HepG2 (cell line): Measurements from ENCODE around the gene DCTN2. TPM values are rescaled to one million over a fixed set of nuclear protein-coding genes. Genes with fewer than 3 reads are reported as not detected.

Experiments used
- ATAC-seq: fragments of 200-7000 bp; cut with Tn5 transposase; 3 replicates; pipeline ENCODE4 v1.9.1; 2020; ENCODE audit warnings: mild to moderate bottlenecking, moderate library complexity
- BruUV-seq: library from RNA; stranded (reverse); fragments of 400-500 nt; replicated peaks from 2 replicates; lab custom pipeline; 2021; lab: Mats Ljungman, UMichigan
- CTCF ChIA-PET: fragments of 300-600 bp; formaldehyde crosslinking; extraction: SDS; loops from one replicate; lab custom pipeline; 2021; ENCODE audit warnings: low total read pairs, inconsistent platforms, low intra/inter-chr PET ratio; lab: Yijun Ruan, JAX
- POLR2A ChIA-PET: fragments of 350-600 bp; sonication (Branson Sonifier 250); formaldehyde crosslinking; loops from one replicate; lab custom pipeline; 2020; ENCODE audit warnings: antibody characterized with exemption, inconsistent platforms; lab: Yijun Ruan, JAX
- DNase-seq: peaks from one replicate; pipeline ENCODE4 v3.0.0-alpha.2; 2015; ENCODE audit warnings: low spot score
- FAIRE-seq: peaks from 3 replicates; lab custom pipeline; 2011; peaks lifted over from hg19 to GRCh38; lab: Jason Lieb, UNC
- H2AFZ ChIP-seq: one replicate; pipeline ENCODE4 v1.6.1; 2011; ENCODE audit warnings: low read length, inconsistent platforms
- H3K27ac ChIP-seq: fragments of 300-600 bp; 3 replicates; pipeline ENCODE4 v1.8.0; 2011; ENCODE audit warnings: mixed run types, mild to moderate bottlenecking, mixed read lengths, low read length, inconsistent platforms; ENCODE audit not compliant: insufficient read depth; ENCODE audit errors: extremely low read length
- H3K27me3 ChIP-seq, 2 experiments: fragments of 200-600 bp in 1 of 2; 2 replicates in 1 of 2; 3 replicates in 1 of 2; pipeline versions ENCODE4 v1.6.0 to v1.8.0; 2011; ENCODE audit warnings: low read length in 2 of 2, mild to moderate bottlenecking in 2 of 2, moderate library complexity in 2 of 2, inconsistent platforms in 1 of 2; ENCODE audit not compliant: insufficient read depth in 2 of 2, control insufficient read depth in 1 of 2
- H3K36me3 ChIP-seq, 2 experiments: fragments of 200-600 bp in 1 of 2; replicated peaks in 1 of 2; 2 replicates in 1 of 2; 3 replicates in 1 of 2; pipeline versions ENCODE4 v1.5.1 to v1.8.0; 2011; ENCODE audit warnings: low read length in 2 of 2, inconsistent platforms in 1 of 2; ENCODE audit not compliant: insufficient read depth in 2 of 2, control insufficient read depth in 1 of 2
- H3K4me1 ChIP-seq: 2 replicates; pipeline ENCODE4 v1.5.1; 2012; ENCODE audit warnings: low read length, inconsistent platforms; ENCODE audit not compliant: insufficient read depth
- H3K4me2 ChIP-seq: 2 replicates; pipeline ENCODE4 v1.6.0; 2011; ENCODE audit warnings: low read depth, low read length, inconsistent platforms
- H3K4me3 ChIP-seq, 3 experiments: fragments of 200-600 bp in 1 of 3; sonication (generic), shearing (Covaris generic) in 1 of 3; replicated peaks in 1 of 3; 2 replicates each; pipeline ENCODE4 v1.5.1; 2011 to 2016; ENCODE audit warnings: low read length in 3 of 3, inconsistent platforms in 2 of 3, low read depth in 2 of 3, mild to moderate bottlenecking in 2 of 3, control low read depth in 1 of 3, mixed read lengths in 1 of 3; ENCODE audit not compliant: insufficient read depth in 1 of 3
- H3K79me2 ChIP-seq: one replicate; pipeline ENCODE4 v1.6.1; 2011; ENCODE audit warnings: low read length, inconsistent platforms; ENCODE audit not compliant: insufficient read depth
- H3K9ac ChIP-seq: 2 replicates; pipeline ENCODE4 v1.6.0; 2011; ENCODE audit warnings: mild to moderate bottlenecking, low read depth, low read length, inconsistent platforms; ENCODE audit not compliant: insufficient read depth
- H3K9me3 ChIP-seq: 2 replicates; pipeline ENCODE4 v1.5.1; 2012; ENCODE audit warnings: mild to moderate bottlenecking, low read length
- H4K20me1 ChIP-seq: 2 replicates; pipeline ENCODE4 v1.6.0; 2011; ENCODE audit warnings: inconsistent platforms, mild to moderate bottlenecking, low read length, moderate library complexity; ENCODE audit not compliant: insufficient read depth
- ASH2L ChIP-seq: fragments of 300-600, 200-600 bp; sonication (generic); IDR thresholded peaks from 2 replicates; pipeline ENCODE4 v1.7.0; 2017; ENCODE audit warnings: low read depth, mild to moderate bottlenecking, moderate library complexity, mixed read lengths, low read length; ENCODE audit not compliant: insufficient read length
- ATM ChIP-seq: fragments of 450-650 bp; IDR thresholded peaks from 2 replicates; pipeline ENCODE4 v1.7.1; 2017; ENCODE audit warnings: mild to moderate bottlenecking, borderline replicate concordance
- GPN1 ChIP-seq: sonication (generic); formaldehyde crosslinking; IDR thresholded peaks from 2 replicates; pipeline ENCODE4 v1.5.1; 2020; ENCODE audit warnings: missing genetic modification reagents, borderline replicate concordance
- GTF3A ChIP-seq: sonication (generic); formaldehyde crosslinking; conservative IDR thresholded peaks from 2 replicates; pipeline ENCODE4 v1.4.0; 2020; ENCODE audit warnings: mild to moderate bottlenecking, missing genetic modification reagents
- KDM3A ChIP-seq: IDR thresholded peaks from 2 replicates; pipeline ENCODE4 v1.6.1; 2018; ENCODE audit warnings: low read depth, missing compliant biosample characterization
- MXI1 ChIP-seq: IDR thresholded peaks from 3 replicates; pipeline ENCODE4 v1.6.1; 2012; ENCODE audit warnings: low read depth, low read length, inconsistent platforms, borderline replicate concordance
- NR2C2 ChIP-seq: sonication (generic); formaldehyde crosslinking; IDR thresholded peaks from 2 replicates; pipeline ENCODE4 v1.4.0; 2020; ENCODE audit warnings: missing genetic modification reagents, mild to moderate bottlenecking, moderate library complexity, borderline replicate concordance
- NR2F1 ChIP-seq, 2 experiments: fragments of 450-650 bp in 1 of 2; formaldehyde crosslinking in 1 of 2; IDR thresholded peaks; 2 replicates each; pipeline versions ENCODE4 v1.5.0 to v1.6.1; 2016 to 2020; ENCODE audit warnings: mild to moderate bottlenecking in 1 of 2, missing compliant biosample characterization in 1 of 2, missing genetic modification reagents in 1 of 2, moderate library complexity in 1 of 2
- POLR2AphosphoS2 ChIP-seq: IDR thresholded peaks from 2 replicates; pipeline ENCODE4 v1.6.1; 2011; ENCODE audit warnings: low read depth, low read length, improper control_type of control experiment
- POLR2AphosphoS5 ChIP-seq: IDR thresholded peaks from 2 replicates; pipeline ENCODE4 v1.6.1; 2012; ENCODE audit warnings: low read depth, low read length
- POLR2G ChIP-seq: fragments of 200-400 bp; formaldehyde crosslinking; IDR thresholded peaks from 2 replicates; pipeline ENCODE4 v1.6.1; 2018; ENCODE audit warnings: mild to moderate bottlenecking, low read depth, low read length, moderate library complexity
- SP4 ChIP-seq: sonication (generic); formaldehyde crosslinking; IDR thresholded peaks from 2 replicates; pipeline ENCODE4 v1.8.1; 2023; ENCODE audit warnings: mild to moderate bottlenecking, missing genetic modification reagents
- SPEN ChIP-seq: sonication (generic); formaldehyde crosslinking; IDR thresholded peaks from 2 replicates; pipeline ENCODE4 v1.5.1; 2020; ENCODE audit warnings: low read depth, mild to moderate bottlenecking, missing genetic modification reagents
- TAF1 ChIP-seq: sonication (generic); formaldehyde crosslinking; IDR thresholded peaks from 2 replicates; pipeline ENCODE4 v1.4.0; 2020; ENCODE audit warnings: missing genetic modification reagents
- TARDBP ChIP-seq: sonication (generic); formaldehyde crosslinking; IDR thresholded peaks from 2 replicates; pipeline ENCODE4 v1.8.0; 2022; ENCODE audit warnings: mild to moderate bottlenecking, missing genetic modification reagents
- TBL1XR1 ChIP-seq: fragments of 150-350 bp; IDR thresholded peaks from 2 replicates; pipeline ENCODE4 v1.6.1; 2014; ENCODE audit warnings: borderline replicate concordance, low read length; ENCODE audit not compliant: partially characterized antibody
- TOPORS ChIP-seq: sonication (generic); formaldehyde crosslinking; IDR thresholded peaks from 2 replicates; pipeline ENCODE4 v1.8.0; 2023; ENCODE audit warnings: mild to moderate bottlenecking, missing genetic modification reagents
- ZNF260 ChIP-seq: sonication (generic); formaldehyde crosslinking; IDR thresholded peaks from 2 replicates; pipeline ENCODE4 v1.4.0; 2020; ENCODE audit warnings: missing genetic modification reagents, low read depth, mild to moderate bottlenecking, borderline replicate concordance
- ZNF343 ChIP-seq: sonication (generic); formaldehyde crosslinking; IDR thresholded peaks from 2 replicates; pipeline ENCODE4 v1.4.0; 2020; ENCODE audit warnings: mild to moderate bottlenecking, missing genetic modification reagents
- ZNF501 ChIP-seq: sonication (generic); formaldehyde crosslinking; IDR thresholded peaks from 2 replicates; pipeline ENCODE4 v1.5.1; 2020; ENCODE audit warnings: mild to moderate bottlenecking, moderate library complexity, missing genetic modification reagents
- ZNF678 ChIP-seq: sonication (generic); formaldehyde crosslinking; IDR thresholded peaks from 2 replicates; pipeline ENCODE4 v1.4.0; 2020; ENCODE audit warnings: mild to moderate bottlenecking, missing genetic modification reagents
- ZNF772 ChIP-seq: sonication (generic); formaldehyde crosslinking; IDR thresholded peaks from 2 replicates; pipeline ENCODE4 v1.5.0; 2020; ENCODE audit warnings: mild to moderate bottlenecking, missing genetic modification reagents
- ZSCAN20 ChIP-seq: sonication (generic); formaldehyde crosslinking; IDR thresholded peaks from 2 replicates; pipeline ENCODE4 v1.4.0; 2020; ENCODE audit warnings: missing genetic modification reagents, mild to moderate bottlenecking, borderline replicate concordance
- ZSCAN30 ChIP-seq: sonication (generic); formaldehyde crosslinking; IDR thresholded peaks from 2 replicates; pipeline ENCODE4 v1.5.0; 2020; ENCODE audit warnings: mild to moderate bottlenecking, missing genetic modification reagents
- WGBS: methylation state at CpG from one replicate; pipeline ENCODE4 v1.1.6; 2017; ENCODE audit warnings: low lambda C conversion rate; 5-methylcytosine and 5-hydroxymethylcytosine counted together
- in situ Hi-C: cut with HindIII; loops from 2 replicates; pipeline ENCODE4 v1.10.0; 2017; ENCODE audit warnings: low pct_unique_long_range_greater_than_20kb; ENCODE audit not compliant: extremely low pct_ligation_motif_present
- intact Hi-C: fragments of 100-400 bp; cut with micrococcal nuclease; formaldehyde crosslinking; loops from one replicate; pipeline ENCODE4 v1.10.0; 2022; ENCODE audit not compliant: unreplicated experiment
- polyA plus RNA-seq, 8 experiments: library from polyadenylated mRNA; depleted of rRNA in 3 of 8; stranded (reverse) in 7 of 8; unstranded in 1 of 8; fragments of >200 nt; fragmentation: Illumina TruSeq in 4 of 8; extraction: Trizol in 4 of 8; gene quantifications; 2 replicates each; pipeline versions ENCODE4 v1.2.1 to v1.2.3, GENCODE V29; 2011 to 2016; ENCODE audit warnings: low read depth in 4 of 8, missing spikeins in 1 of 8, mixed read lengths in 1 of 8; ENCODE audit not compliant: insufficient read depth in 1 of 8
- total RNA-seq, 5 experiments: library from RNA; depleted of rRNA; stranded (reverse); fragments of >200 nt; fragmentation: Illumina TruSeq; extraction: Trizol; gene quantifications; 2 replicates each; pipeline ENCODE4 v1.2.3, GENCODE V29; 2016; ENCODE audit warnings: low read depth in 1 of 5
- TF ChIP-seq, protein P1 (sequence below): sonication (generic); formaldehyde crosslinking; IDR thresholded peaks from 2 replicates; pipeline ENCODE4 v1.5.0; 2020; ENCODE audit warnings: mild to moderate bottlenecking, missing genetic modification reagents, moderate library complexity

The DCTN2 gene
- total and polyA plus RNA-seq, 2 of the 13 experiments (the other 11 are each of a cell fraction or from before 2014, with no cell fraction given) = 72.0 to 77.4 TPM

- FAIRE-seq (no peak), ATAC-seq (peak; percentile 48)
- in situ Hi-C loops (no loop called here), intact Hi-C loops (loop anchor here (1.0 to 5.0 kb wide), 2 partner anchors 26 to 101 kb away; partner anchors contain the start of gene DCTN2)
- Histone ChIP-seq H3K4me3 (peak overlapping the region; percentile 59 to 93 (median 75)), H3K36me3 (peaks cover 14 to 33% of the 10 kb centered on the region in 2 experiments), H3K27me3 (no peaks in the 10 kb centered on the region; a peak in 1 of 5 replicates), H3K9ac (peak overlapping the region; percentile 92), H4K20me1 (peaks cover 32% of the 10 kb centered on the region), H3K4me2 (peak overlapping the region; percentile 93), H2AFZ (no peak overlapping the region), H3K9me3 (no peaks in the 10 kb centered on the region), H3K79me2 (peaks cover 39% of the 10 kb centered on the region), H3K4me1 (peaks cover 48% of the 10 kb centered on the region), H3K27ac (peak overlapping the region; percentile 86)
- 2% methylated on average over 16 of the region's 17 CpGs for WGBS
- POLR2A ChIA-PET = interaction anchor here (1.4 to 7.8 kb wide), 9 partner anchors 9 to 89 kb away, joined by 4 to 90 read pairs (median 24); partner anchors contain the start of genes ARHGEF25, DCTN2 and INHBE
- BruUV-seq = no TSS peak
- CTCF ChIA-PET = no interaction called here
- TF ChIP-seq TOPORS (no peak), TBL1XR1 (peak; percentile 4), SPEN (CRISPR knock-in tag) (peak; percentile 1; the same call in 1 of the 2 replicates), ASH2L (peak; percentile 22), ZNF772 (0 out of 2 replicates have a peak, but pooled peaks have one; percentile 10), GTF3A (CRISPR knock-in tag) (0 out of 2 replicates have a peak, but pooled peaks have one; percentile 50), POLR2AphosphoS5 (peak; percentile 2; the same call in 1 of the 2 replicates), POLR2G (peak; percentile 20; the same call in 1 of the 2 replicates), ZNF343 (CRISPR knock-in tag) (peak; percentile 82), NR2C2 (CRISPR knock-in tag) (no peak), ZSCAN30 (CRISPR knock-in tag) (0 out of 2 replicates have a peak, but pooled peaks have one; percentile 4), MXI1 (peak; percentile 10; the same call in 1 of the 3 replicates), TARDBP (CRISPR knock-in tag) (peak; percentile 5; the same call in 1 of the 2 replicates), KDM3A (no peak), ATM (no peak), POLR2AphosphoS2 (0 out of 2 replicates have a peak, but pooled peaks have one; percentile 28), ZNF501 (CRISPR knock-in tag) (0 out of 2 replicates have a peak, but pooled peaks have one; percentile 6), ZNF678 (CRISPR knock-in tag) (0 out of 2 replicates have a peak, but pooled peaks have one; percentile 32), ZSCAN20 (CRISPR knock-in tag) (no peak), SP4 (CRISPR knock-in tag) (0 out of 2 replicates have a peak, but pooled peaks have one; percentile 10), TAF1 (CRISPR knock-in tag) (no peak), GPN1 (no peak), NR2F1 (CRISPR knock-in tag; IDR thresholded peaks at IDR 0.05) (no peak), ZNF260 (CRISPR knock-in tag) (no peak)
- TF ChIP-seq, protein P1, sequence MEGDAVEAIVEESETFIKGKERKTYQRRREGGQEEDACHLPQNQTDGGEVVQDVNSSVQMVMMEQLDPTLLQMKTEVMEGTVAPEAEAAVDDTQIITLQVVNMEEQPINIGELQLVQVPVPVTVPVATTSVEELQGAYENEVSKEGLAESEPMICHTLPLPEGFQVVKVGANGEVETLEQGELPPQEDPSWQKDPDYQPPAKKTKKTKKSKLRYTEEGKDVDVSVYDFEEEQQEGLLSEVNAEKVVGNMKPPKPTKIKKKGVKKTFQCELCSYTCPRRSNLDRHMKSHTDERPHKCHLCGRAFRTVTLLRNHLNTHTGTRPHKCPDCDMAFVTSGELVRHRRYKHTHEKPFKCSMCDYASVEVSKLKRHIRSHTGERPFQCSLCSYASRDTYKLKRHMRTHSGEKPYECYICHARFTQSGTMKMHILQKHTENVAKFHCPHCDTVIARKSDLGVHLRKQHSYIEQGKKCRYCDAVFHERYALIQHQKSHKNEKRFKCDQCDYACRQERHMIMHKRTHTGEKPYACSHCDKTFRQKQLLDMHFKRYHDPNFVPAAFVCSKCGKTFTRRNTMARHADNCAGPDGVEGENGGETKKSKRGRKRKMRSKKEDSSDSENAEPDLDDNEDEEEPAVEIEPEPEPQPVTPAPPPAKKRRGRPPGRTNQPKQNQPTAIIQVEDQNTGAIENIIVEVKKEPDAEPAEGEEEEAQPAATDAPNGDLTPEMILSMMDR (CRISPR knock-in tag) = peak; percentile 56
- TF ChIP-seq, all 625 proteins: peak for 16
- DNase-seq = peak; percentile 72
Observed at GRCh38 chr12:57521525-57522010, 25.4 kb downstream of the DCTN2 start.
